HG02840 (cell line): Measurements from ENCODE around the gene SCN3B.
A peak's percentile ranks its signal among the peaks of the same experiment; 100 is the strongest.

Source experiments
- ATAC-seq: cut with Tn5 transposase; IDR thresholded peaks from one replicate; pipeline ENCODE4 v1.9.1; 2021; ENCODE audit warnings: mild to moderate bottlenecking, moderate library complexity, moderate number of reproducible peaks; ENCODE audit not compliant: unreplicated experiment, low FRiP score

SCN3B gene

GRCh38 chr11:123659965-123660364 is 5.5 kb upstream of the SCN3B start:
- ATAC-seq = peak; percentile 74

DNA sequence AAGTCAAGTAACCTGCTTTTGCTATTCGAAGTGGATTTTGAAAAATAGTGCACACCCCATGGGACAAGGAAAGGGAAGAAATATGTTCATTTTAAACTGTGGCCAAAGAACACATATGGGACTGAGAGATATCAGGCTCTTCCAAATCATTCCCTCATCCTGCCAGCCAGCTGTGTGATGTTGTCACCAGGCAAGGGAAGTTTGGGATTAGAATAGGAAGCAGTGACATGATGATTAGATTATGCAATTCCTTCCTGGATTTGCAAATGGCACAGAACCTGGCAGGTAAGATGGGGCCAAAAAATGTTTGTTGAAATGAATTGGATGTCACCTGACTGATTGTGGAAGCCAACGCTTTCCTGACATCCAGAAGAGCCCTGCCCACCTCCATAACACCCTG is 4.9 kb upstream of the SCN3B start:
- ATAC-seq = no peak

GRCh38 chr11:123653827-123654565 is 428 bp downstream of the SCN3B start:
- no peak for ATAC-seq

- ATAC-seq = no peak
Observed at GRCh38 chr11:123653483-123653826, 969 bp downstream of the SCN3B start.

GRCh38 chr11:123652599-123652998 is 1.8 kb downstream of the SCN3B start:
- ATAC-seq = no peak

DNA sequence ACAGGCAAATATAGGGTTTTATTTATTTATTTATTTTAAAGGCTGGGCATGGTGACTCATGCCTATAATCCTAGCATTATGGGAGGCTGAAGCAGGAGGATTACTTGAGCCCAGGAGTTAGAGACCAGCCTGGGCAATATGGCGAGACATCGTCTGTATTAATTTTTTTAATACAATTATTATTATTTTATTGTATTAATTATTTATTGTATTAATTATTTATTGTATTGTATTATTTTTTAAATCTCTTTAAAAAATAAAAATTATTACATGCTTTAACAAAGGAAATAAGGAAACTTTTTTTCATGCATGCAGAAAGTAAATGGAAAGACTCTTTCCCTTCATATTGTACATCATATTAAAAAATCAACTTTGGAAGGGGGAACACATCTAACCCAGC is 3.5 kb downstream of the SCN3B start:
- ATAC-seq = no peak

DNA sequence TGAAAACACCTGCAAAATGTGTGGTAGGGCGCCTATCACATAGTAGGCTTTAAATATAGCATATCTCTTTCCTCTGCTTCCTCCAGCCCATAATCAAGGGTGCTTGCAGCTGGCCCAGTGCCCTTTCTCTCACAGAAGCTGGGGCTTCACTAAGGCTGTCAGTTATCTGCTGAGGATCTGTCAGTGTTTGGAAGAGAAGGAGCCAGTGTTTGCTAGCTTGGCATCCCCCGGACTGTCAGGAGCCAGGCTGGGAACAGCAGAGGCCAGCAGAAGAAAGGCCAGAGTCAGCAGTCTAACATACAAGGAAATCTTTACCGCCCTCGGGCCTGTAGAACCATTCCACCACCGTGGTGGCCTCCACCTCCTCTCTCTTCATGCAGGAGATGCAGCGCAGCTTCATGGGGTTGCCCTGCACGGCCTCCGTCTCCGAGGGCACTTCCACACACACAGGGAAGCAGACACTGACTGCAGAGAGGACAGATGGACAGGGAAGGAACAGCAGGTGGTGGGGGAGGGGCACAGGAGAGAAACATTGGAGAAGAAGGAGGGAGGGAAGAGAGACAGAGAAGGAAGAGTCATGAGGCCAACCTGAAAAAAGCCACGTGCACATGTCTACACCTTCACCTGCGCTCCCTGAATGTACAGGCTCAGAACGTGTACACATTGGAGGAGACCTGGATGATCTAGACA is 9.0 kb downstream of the SCN3B start:
- ATAC-seq = no peak

- no peak for ATAC-seq
Observed at GRCh38 chr11:123642435-123642834, 12.0 kb downstream of the SCN3B start.

GRCh38 chr11:123641495-123641840 is 13.0 kb downstream of the SCN3B start:
- no peak for ATAC-seq

DNA sequence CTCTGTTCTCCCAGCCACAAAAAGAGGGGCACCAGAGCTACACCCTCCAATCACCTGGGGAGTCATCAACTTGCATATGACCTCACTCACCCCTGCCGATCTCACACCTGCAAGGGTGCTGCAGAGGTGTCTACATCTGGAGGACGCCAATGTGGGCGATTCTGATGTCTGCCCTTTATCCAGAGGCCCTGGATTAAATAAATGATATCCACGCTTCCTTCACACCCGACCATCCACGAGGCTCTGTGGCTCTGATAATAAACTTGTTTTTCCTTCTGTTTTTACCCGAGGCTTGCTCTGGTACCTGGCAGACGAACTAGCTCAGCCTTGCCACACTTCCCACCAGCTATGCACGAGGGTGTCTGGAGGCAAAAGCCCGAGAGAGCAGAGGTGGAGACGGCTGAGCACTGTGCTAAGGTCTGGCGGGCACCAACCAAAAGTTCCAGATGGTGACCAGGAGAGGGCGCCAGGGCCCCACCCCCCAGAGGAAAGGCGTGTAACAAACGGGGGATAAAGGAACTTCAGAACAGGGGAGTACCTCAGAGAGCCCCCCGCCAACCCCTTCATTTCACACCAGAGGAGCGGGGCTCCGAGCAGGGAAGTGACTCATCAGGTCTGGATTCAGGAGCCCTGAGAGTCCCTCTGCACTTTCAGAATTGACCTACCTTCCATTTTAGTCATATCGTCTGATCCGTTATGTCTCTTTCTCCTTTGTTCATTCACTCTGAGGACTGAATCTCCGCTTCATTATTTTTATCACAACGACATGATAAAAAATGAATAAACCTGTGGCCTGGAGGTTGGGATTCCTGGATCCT is 13.5 kb downstream of the SCN3B start:
- ATAC-seq = no peak

DNA sequence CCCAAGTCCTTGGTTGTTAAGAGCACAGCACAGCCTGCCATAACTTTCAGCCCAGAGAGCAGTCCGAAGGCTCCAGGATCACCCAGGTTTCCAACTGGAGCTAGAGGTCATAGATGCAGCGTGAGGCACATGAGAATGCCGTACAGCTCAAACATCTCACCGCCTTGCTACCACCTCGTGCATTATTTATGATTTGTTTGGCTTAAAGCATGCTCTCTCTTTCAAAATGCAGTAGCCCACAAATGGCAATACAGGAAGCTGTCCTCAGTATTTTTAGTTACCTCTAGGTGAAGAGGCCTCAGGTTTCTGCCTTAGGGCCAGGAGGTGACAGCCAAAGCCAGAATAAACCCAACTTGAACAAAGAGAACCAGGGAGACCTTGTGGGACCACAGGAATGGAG is 14.4 kb downstream of the SCN3B start:
- ATAC-seq = no peak

GRCh38 chr11:123630126-123630608 is 24.3 kb downstream of the SCN3B start:
- ATAC-seq = no peak

GRCh38 chr11:123628936-123629683 is 25.3 kb downstream of the SCN3B start:
- ATAC-seq = no peak

DNA sequence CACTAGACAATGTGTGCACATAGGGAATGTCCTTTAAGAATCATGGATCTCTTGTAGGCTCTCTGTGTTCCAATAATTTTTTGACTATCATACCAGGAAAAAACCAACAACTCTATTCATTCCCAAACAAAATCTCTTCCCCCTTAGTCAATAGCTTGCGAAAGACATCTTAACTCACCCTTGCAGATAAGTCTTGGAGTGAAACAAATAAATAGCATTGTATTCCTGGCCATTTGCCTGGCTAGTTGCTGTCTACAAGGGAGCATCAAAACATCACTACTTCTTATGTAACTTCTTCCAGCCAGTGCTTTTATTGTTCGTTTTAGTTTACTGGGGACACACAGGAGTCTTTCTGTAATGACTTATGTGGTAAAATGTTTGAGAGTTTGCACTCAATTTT is 29.4 kb downstream of the SCN3B start:
- ATAC-seq = no peak

- ATAC-seq = no peak
Observed at GRCh38 chr11:123622576-123622975, 31.8 kb downstream of the SCN3B start.

DNA sequence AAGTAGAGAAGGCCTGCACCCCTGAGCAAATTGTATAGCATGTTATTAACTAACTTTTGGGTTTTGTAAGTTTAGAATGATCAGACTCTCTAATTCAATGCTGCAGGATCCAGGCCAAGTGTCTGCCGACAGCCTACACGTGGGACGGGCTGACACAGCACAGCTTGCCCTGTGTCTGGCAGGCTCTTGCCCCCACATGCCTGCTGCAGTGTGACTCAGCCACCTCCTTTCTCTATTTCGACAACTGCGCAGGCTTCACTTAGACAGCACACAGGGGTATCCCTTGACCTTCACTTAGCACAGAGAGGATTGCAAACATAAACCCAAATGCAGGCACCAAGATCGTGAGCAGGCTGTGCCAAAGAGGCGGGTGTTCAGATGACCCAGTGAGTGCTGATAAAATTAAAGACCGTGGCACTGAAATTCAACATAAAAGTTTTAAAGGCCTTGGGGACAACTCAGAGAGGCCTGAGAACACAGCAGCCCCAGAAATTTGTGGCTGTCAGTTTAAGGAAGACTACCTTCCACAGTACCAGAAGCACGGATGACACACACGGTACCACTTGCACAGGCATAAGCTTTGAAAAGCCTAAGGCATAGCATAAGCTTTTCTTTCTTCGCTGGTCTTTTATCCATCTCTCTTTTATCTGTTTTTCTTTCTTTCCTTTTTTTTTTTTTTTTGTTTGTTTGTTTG is 37.8 kb downstream of the SCN3B start:
- ATAC-seq = no peak

GRCh38 chr11:123611698-123612097 is 42.7 kb downstream of the SCN3B start:
- ATAC-seq = no peak

DNA sequence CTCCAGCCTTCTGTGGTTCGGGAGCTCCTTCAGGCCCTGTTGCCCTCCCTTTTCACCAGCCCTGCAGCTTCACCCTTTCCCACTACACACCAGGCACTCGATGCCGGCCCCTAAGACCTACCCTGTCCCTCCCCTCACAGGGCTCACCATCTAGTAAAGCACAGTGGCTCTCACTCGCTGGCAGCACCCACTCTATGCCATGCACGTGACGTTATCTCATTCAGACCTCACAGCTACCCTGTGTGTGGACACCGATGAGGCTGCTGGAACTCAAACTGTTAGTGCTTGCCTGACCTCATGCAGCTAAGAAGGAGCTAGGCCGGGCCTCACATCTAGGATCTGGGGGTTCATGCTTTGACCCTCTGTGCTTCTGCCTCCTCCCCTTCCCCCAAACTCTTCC is 45.5 kb downstream of the SCN3B start:
- no peak for ATAC-seq

GRCh38 chr11:123608371-123608770 is 46.1 kb downstream of the SCN3B start:
- ATAC-seq = no peak

DNA sequence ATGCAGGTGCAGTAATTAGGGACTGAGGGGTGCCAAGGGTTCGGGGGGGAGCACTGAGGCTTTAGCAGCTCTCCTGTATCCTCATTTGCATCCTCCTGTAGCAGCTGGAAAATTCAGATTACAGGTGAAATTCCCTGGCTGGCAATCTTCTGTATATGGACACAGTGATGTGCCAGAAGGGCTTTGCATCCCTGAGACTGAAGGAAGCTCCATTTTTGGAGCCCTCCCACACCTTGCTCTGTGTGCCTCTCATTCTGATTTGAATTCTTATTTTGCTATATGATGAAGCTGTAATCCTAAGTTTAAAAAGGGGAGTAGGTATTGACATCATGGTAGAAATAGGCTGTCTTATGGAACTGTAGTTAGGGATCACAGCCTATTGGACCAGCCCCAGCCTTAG is 46.6 kb downstream of the SCN3B start:
- no peak for ATAC-seq
